Measurements from ENCODE around the gene AQP10. TPM values are rescaled to one million over a fixed set of nuclear protein-coding genes. Genes with fewer than 3 reads are reported as not detected.

AQP10 gene
- total and polyA plus RNA-seq, 9 of the 15 experiments (the other 6 are each of a cell fraction or from before 2014, with no cell fraction given) = 0.37 to 9.7 (median 1.9) TPM

DNA sequence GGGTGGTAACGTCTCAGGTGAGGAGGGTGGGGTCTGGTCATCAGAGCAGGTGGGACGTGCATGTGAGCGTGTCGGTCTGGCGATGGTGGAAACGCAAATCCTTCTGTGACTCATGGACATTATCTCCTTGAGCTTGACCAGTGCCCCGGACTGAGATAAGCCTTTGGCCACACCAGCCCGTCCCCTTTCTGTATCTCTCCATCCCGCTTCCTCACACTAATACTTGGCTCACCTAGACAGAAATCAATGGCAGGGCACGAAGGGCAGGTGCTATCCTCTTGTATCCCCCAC, 7.9 kb upstream of the AQP10 start (continued):
- TF ChIP-seq SPI1 (IDR thresholded peaks at IDR 0.05; ENCODE audit: borderline replicate concordance, low read depth, low read length) = peak; percentile 33; the same call in 1 of the 2 replicates
- TF ChIP-seq, protein P1, sequence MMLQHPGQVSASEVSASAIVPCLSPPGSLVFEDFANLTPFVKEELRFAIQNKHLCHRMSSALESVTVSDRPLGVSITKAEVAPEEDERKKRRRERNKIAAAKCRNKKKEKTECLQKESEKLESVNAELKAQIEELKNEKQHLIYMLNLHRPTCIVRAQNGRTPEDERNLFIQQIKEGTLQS (IDR thresholded peaks at IDR 0.05) = peak; percentile 76
- TF ChIP-seq, protein P1 (CRISPR knock-in tag; conservative IDR thresholded peaks at IDR 0.05) = no peak
- peak; percentile 90 for TF ChIP-seq JUN (IDR thresholded peaks at IDR 0.05; ENCODE audit: borderline replicate concordance, low read depth, low read length)
- TF ChIP-seq JUN (CRISPR knock-in tag; IDR thresholded peaks at IDR 0.05; ENCODE audit: borderline replicate concordance) = no peak
- TF ChIP-seq FOSL1 (tag; conservative IDR thresholded peaks at IDR 0.05) = peak; percentile 93
- TF ChIP-seq, protein P2, sequence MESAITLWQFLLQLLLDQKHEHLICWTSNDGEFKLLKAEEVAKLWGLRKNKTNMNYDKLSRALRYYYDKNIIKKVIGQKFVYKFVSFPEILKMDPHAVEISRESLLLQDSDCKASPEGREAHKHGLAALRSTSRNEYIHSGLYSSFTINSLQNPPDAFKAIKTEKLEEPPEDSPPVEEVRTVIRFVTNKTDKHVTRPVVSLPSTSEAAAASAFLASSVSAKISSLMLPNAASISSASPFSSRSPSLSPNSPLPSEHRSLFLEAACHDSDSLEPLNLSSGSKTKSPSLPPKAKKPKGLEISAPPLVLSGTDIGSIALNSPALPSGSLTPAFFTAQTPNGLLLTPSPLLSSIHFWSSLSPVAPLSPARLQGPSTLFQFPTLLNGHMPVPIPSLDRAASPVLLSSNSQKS (CRISPR knock-in tag; IDR thresholded peaks at IDR 0.05) = no peak
- TF ChIP-seq ZKSCAN3 (CRISPR knock-in tag; IDR thresholded peaks at IDR 0.05) = no peak
- TF ChIP-seq, protein P3, sequence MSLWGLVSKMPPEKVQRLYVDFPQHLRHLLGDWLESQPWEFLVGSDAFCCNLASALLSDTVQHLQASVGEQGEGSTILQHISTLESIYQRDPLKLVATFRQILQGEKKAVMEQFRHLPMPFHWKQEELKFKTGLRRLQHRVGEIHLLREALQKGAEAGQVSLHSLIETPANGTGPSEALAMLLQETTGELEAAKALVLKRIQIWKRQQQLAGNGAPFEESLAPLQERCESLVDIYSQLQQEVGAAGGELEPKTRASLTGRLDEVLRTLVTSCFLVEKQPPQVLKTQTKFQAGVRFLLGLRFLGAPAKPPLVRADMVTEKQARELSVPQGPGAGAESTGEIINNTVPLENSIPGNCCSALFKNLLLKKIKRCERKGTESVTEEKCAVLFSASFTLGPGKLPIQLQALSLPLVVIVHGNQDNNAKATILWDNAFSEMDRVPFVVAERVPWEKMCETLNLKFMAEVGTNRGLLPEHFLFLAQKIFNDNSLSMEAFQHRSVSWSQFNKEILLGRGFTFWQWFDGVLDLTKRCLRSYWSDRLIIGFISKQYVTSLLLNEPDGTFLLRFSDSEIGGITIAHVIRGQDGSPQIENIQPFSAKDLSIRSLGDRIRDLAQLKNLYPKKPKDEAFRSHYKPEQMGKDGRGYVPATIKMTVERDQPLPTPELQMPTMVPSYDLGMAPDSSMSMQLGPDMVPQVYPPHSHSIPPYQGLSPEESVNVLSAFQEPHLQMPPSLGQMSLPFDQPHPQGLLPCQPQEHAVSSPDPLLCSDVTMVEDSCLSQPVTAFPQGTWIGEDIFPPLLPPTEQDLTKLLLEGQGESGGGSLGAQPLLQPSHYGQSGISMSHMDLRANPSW (CRISPR knock-in tag; IDR thresholded peaks at IDR 0.05) = no peak
- TF ChIP-seq EP400 (IDR thresholded peaks at IDR 0.05) = peak; percentile 49
- TF ChIP-seq NEUROD1 (IDR thresholded peaks at IDR 0.05; ENCODE audit: borderline replicate concordance, low read depth, low read length, partially characterized antibody) = peak; percentile 38
- peak; percentile 98 for TF ChIP-seq CTBP1 (IDR thresholded peaks at IDR 0.05; ENCODE audit: borderline replicate concordance)
- peak; percentile 51 for TF ChIP-seq FOS (IDR thresholded peaks at IDR 0.05; ENCODE audit: extremely low read depth, insufficient read length)
- peak; percentile 95 for TF ChIP-seq JUND (IDR thresholded peaks at IDR 0.05; ENCODE audit: borderline replicate concordance, low read depth, low read length)
- TF ChIP-seq JUND (tag; IDR thresholded peaks at IDR 0.05; ENCODE audit: borderline replicate concordance, low read depth, low read length) = peak; percentile 92; the same call in 2 of the 3 replicates
- TF ChIP-seq SREBF1 (IDR thresholded peaks at IDR 0.05; ENCODE audit: borderline replicate concordance, low read depth, low read length) = no peak
- peak; percentile 74; the same call in 1 of the 2 replicates for TF ChIP-seq MTA3 (IDR thresholded peaks at IDR 0.05; ENCODE audit: borderline replicate concordance)
- TF ChIP-seq, protein P4, sequence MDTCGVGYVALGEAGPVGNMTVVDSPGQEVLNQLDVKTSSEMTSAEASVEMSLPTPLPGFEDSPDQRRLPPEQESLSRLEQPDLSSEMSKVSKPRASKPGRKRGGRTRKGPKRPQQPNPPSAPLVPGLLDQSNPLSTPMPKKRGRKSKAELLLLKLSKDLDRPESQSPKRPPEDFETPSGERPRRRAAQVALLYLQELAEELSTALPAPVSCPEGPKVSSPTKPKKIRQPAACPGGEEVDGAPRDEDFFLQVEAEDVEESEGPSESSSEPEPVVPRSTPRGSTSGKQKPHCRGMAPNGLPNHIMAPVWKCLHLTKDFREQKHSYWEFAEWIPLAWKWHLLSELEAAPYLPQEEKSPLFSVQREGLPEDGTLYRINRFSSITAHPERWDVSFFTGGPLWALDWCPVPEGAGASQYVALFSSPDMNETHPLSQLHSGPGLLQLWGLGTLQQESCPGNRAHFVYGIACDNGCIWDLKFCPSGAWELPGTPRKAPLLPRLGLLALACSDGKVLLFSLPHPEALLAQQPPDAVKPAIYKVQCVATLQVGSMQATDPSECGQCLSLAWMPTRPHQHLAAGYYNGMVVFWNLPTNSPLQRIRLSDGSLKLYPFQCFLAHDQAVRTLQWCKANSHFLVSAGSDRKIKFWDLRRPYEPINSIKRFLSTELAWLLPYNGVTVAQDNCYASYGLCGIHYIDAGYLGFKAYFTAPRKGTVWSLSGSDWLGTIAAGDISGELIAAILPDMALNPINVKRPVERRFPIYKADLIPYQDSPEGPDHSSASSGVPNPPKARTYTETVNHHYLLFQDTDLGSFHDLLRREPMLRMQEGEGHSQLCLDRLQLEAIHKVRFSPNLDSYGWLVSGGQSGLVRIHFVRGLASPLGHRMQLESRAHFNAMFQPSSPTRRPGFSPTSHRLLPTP (IDR thresholded peaks at IDR 0.05; ENCODE audit: borderline replicate concordance, extremely low read depth, insufficient read length) = no peak
- peak; percentile 94 for TF ChIP-seq ARID1B (IDR thresholded peaks at IDR 0.05)
- TF ChIP-seq, protein P5, sequence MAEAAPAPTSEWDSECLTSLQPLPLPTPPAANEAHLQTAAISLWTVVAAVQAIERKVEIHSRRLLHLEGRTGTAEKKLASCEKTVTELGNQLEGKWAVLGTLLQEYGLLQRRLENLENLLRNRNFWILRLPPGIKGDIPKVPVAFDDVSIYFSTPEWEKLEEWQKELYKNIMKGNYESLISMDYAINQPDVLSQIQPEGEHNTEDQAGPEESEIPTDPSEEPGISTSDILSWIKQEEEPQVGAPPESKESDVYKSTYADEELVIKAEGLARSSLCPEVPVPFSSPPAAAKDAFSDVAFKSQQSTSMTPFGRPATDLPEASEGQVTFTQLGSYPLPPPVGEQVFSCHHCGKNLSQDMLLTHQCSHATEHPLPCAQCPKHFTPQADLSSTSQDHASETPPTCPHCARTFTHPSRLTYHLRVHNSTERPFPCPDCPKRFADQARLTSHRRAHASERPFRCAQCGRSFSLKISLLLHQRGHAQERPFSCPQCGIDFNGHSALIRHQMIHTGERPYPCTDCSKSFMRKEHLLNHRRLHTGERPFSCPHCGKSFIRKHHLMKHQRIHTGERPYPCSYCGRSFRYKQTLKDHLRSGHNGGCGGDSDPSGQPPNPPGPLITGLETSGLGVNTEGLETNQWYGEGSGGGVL (CRISPR knock-in tag; IDR thresholded peaks at IDR 0.05) = no peak
